SK-N-SH treated with all-trans-retinoic acid at 6 μM for 48 hours (cell line): ENCODE measurements around the gene SUN2.

Experiments
- ATAC-seq: fragments of 200-7000 bp; cut with Tn5 transposase; 3 replicates; pipeline ENCODE4 v1.9.1; 2020; ENCODE audit warnings: mild to moderate bottlenecking, moderate library complexity
- ARNTL ChIP-seq: fragments of 450-650 bp; formaldehyde crosslinking; IDR thresholded peaks from 2 replicates; pipeline ENCODE4 v1.5.0; 2020; ENCODE audit warnings: low read depth, mild to moderate bottlenecking, moderate library complexity, borderline replicate concordance
- BACH2 ChIP-seq: fragments of 250-450 bp; sonication (Bioruptor Pico); IDR thresholded peaks from 2 replicates; pipeline ENCODE4 v1.9.0; 2021; ENCODE audit warnings: mild to moderate bottlenecking, borderline replicate concordance
- CSDC2 ChIP-seq: fragments of 250-450 bp; sonication (Bioruptor Pico); IDR thresholded peaks from 2 replicates; pipeline ENCODE4 v1.5.0; 2020; ENCODE audit warnings: mild to moderate bottlenecking, moderate library complexity
- CSRNP3 ChIP-seq: fragments of 250-450 bp; sonication (Bioruptor Pico); IDR thresholded peaks from 2 replicates; pipeline ENCODE4 v1.5.1; 2021; ENCODE audit warnings: mild to moderate bottlenecking, moderate library complexity
- ESRRG ChIP-seq: fragments of 250-450 bp; sonication (Bioruptor Pico); IDR thresholded peaks from 2 replicates; pipeline ENCODE4 v1.6.1; 2021; ENCODE audit warnings: mild to moderate bottlenecking
- GLIS3 ChIP-seq: fragments of 250-450 bp; sonication (Bioruptor Pico); IDR thresholded peaks from 2 replicates; pipeline ENCODE4 v1.5.0; 2020; ENCODE audit warnings: mild to moderate bottlenecking, moderate library complexity
- ISL1 ChIP-seq: fragments of 250-450 bp; sonication (Bioruptor Pico); IDR thresholded peaks from 2 replicates; pipeline ENCODE4 v2.1.2; 2022; ENCODE audit warnings: mild to moderate bottlenecking, moderate library complexity
- PATZ1 ChIP-seq: fragments of 250-450 bp; sonication (Bioruptor Pico); IDR thresholded peaks from 2 replicates; pipeline ENCODE4 v1.8.0; 2020; ENCODE audit warnings: mild to moderate bottlenecking, moderate library complexity, borderline replicate concordance
- POU6F1 ChIP-seq: fragments of 250-450 bp; sonication (Bioruptor Pico); IDR thresholded peaks from 2 replicates; pipeline ENCODE4 v1.8.0; 2021; ENCODE audit warnings: low read depth, mild to moderate bottlenecking, moderate library complexity, borderline replicate concordance
- PPARA ChIP-seq: fragments of 250-450 bp; sonication (Bioruptor Pico); IDR thresholded peaks from 2 replicates; pipeline ENCODE4 v1.5.0; 2020; ENCODE audit warnings: mild to moderate bottlenecking, borderline replicate concordance
- RARB ChIP-seq: fragments of 250-450 bp; sonication (Bioruptor Pico); IDR thresholded peaks from 2 replicates; pipeline ENCODE4 v1.8.0; 2021; ENCODE audit warnings: mild to moderate bottlenecking, moderate library complexity
- SNAI2 ChIP-seq: fragments of 250-450 bp; sonication (Bioruptor Pico); IDR thresholded peaks from 2 replicates; pipeline ENCODE4 v1.5.0; 2020; ENCODE audit warnings: mild to moderate bottlenecking, moderate library complexity
- TCF4 ChIP-seq: fragments of 250-450 bp; sonication (Bioruptor Pico); IDR thresholded peaks from 2 replicates; pipeline ENCODE4 v1.8.0; 2021; ENCODE audit warnings: mild to moderate bottlenecking, moderate library complexity, borderline replicate concordance
- TOX ChIP-seq: fragments of 250-450 bp; sonication (Bioruptor Pico); IDR thresholded peaks from 2 replicates; pipeline ENCODE4 v1.8.0; 2021; ENCODE audit warnings: mild to moderate bottlenecking, moderate library complexity, borderline replicate concordance
- TSHZ2 ChIP-seq: fragments of 250-450 bp; sonication (Bioruptor Pico); IDR thresholded peaks from 2 replicates; pipeline ENCODE4 v1.5.0; 2020; ENCODE audit warnings: mild to moderate bottlenecking, moderate library complexity
- ZC3H10 ChIP-seq: fragments of 250-450 bp; sonication (Bioruptor Pico); IDR thresholded peaks from 2 replicates; pipeline ENCODE4 v1.5.1; 2021; ENCODE audit warnings: mild to moderate bottlenecking, moderate library complexity
- ZFP3 ChIP-seq: fragments of 250-450 bp; sonication (Bioruptor Pico); IDR thresholded peaks from 2 replicates; pipeline ENCODE4 v1.5.0; 2020; ENCODE audit warnings: mild to moderate bottlenecking, moderate library complexity
- ZFP30 ChIP-seq: fragments of 450-650 bp; formaldehyde crosslinking; IDR thresholded peaks from 2 replicates; pipeline ENCODE4 v1.5.0; 2022; ENCODE audit warnings: mild to moderate bottlenecking, moderate library complexity

Gene SUN2

GRCh38 chr22:38756711-38757463 is 1.1 kb upstream of the SUN2 start:
- TF ChIP-seq ZFP3 (CRISPR knock-in tag) (no peak), TOX (CRISPR knock-in tag) (no peak), TCF4 (no peak), PATZ1 (CRISPR knock-in tag) (no peak), BACH2 (CRISPR knock-in tag) (no peak), GLIS3 (no peak), RARB (CRISPR knock-in tag) (no peak), PPARA (no peak), CSRNP3 (CRISPR knock-in tag) (no peak), ZC3H10 (CRISPR knock-in tag) (no peak)
- ATAC-seq, result no peak

GRCh38 chr22:38755155-38755910 is 465 bp downstream of the SUN2 start:
- peak; percentile 73 for ATAC-seq
- no peak for TF ChIP-seq ZC3H10 (CRISPR knock-in tag)
- no peak for TF ChIP-seq ZFP3 (CRISPR knock-in tag)
- TF ChIP-seq CSDC2, result no peak
- no peak for TF ChIP-seq RARB (CRISPR knock-in tag)
- TF ChIP-seq TCF4, result no peak
- TF ChIP-seq ISL1, result no peak
- no peak for TF ChIP-seq ARNTL (CRISPR knock-in tag)

- TF ChIP-seq PATZ1 (CRISPR knock-in tag), result no peak
- TF ChIP-seq BACH2 (CRISPR knock-in tag), result no peak
- TF ChIP-seq POU6F1 (CRISPR knock-in tag), result no peak
- TF ChIP-seq CSDC2, result no peak
- TF ChIP-seq RARB (CRISPR knock-in tag), result no peak
- TF ChIP-seq TCF4, result no peak
- TF ChIP-seq CSRNP3 (CRISPR knock-in tag), result no peak
- TF ChIP-seq ESRRG (CRISPR knock-in tag), result no peak
- no peak for TF ChIP-seq TSHZ2
- no peak for TF ChIP-seq SNAI2
- no peak for TF ChIP-seq ZFP3 (CRISPR knock-in tag)
- TF ChIP-seq ZFP30 (CRISPR knock-in tag), result no peak
- no peak for TF ChIP-seq GLIS3
- TF ChIP-seq, all 23 proteins: peak for 0
- no peak; the same call in 2 of the 3 replicates for ATAC-seq
Observed at GRCh38 chr22:38754751-38755154, 1.0 kb downstream of the SUN2 start.
